ENCODE measurements around the gene NOTCH3.

GRCh38 chr19:15170345-15170744 is 30.4 kb downstream of the NOTCH3 start:
- no peak for TF ChIP-seq CTCF (IDR thresholded peaks at IDR 0.05)
- no peak for TF ChIP-seq POLR2A (IDR thresholded peaks at IDR 0.05)
